Hematopoietic multipotent progenitor cell treated with erythropoietin and hydrocortisone succinate and interleukin-3 and kit ligand, for 8 days (in vitro differentiated cells): Measurements from ENCODE around the gene JARID2.

Experiments
- DNase-seq: peaks from one replicate; pipeline ENCODE4 v3.0.0-alpha.2; 2015

Gene JARID2

DNA sequence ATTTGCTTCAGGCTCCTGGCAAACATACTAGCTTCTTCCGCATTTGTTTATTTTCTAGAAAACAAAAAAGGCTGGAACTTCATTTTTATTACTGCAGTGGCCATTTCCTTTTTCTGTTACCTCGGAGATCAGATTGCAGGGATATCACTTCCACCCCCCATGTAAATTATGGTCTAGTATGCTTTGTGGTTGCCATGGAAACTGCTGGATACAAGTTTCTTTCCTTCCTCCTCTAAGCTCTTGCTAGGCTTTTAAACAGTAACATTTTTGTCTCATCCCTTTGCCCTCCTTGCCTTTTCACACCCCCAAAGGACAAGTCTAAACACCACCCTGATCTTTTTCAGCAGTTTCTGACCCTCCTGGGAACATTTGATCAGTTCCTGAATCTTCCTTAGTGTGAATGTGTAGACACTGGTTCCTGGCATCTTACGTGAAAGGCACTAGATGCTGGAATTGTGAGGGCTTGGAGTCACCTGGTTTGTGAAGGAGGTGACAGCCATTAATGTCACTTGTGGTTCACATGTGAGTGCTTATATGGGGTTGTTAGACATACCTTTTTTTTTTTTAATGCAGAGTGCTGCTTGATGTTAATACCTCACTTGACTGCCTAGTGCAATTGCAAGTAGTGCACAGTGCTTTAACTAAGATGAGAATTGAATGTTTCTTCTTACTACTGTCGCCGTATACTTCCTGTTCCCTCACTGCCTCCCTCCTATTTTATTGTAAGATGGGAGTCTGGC, 181.6 kb downstream of the JARID2 start:
- DNase-seq = peak; percentile 51

DNA sequence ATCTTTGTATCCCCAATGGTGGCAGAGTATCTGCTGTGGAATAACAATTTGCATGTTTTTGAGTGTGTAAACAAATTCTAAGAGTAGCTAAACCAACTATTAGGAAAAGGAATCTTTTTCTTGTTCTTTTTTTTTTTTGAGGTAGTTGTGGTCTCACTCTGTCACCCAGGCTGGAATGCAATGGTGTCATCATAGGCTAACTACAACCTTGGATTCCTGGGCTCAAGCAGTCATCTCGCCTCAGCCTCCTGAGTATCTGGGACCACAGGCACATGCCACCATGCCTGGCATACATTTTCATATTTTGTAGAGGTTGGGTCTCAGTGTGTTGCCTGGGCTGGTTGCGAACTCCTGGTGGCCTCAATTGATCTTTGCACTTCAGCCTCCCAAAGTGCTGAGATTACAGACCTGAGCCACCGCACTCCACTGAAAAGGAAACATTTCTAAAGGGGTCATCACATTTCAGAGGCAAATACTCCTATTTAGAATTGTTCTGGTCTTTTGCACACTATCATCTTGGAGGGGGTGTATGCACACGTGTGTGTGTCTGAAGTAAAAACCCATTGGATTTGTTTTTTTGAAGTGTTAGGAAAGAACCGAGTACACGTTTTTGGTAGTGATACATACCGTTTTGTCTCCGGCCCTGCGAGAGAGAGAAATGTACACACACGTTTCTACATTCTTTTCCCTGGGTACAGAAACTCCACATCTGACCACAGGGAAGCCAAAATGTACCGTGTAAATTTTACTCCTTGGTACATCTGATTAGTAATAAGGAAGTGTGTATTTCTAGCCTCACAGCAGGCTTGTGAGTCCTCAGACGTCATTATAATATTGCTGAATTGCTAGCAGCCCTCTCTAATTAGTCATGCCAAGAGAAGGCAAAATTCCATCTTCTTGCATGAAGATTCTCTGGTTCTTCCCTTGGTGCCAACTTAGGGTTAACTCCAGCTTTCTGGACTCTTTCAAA, 183.6 kb downstream of the JARID2 start:
- no peak for DNase-seq

DNA sequence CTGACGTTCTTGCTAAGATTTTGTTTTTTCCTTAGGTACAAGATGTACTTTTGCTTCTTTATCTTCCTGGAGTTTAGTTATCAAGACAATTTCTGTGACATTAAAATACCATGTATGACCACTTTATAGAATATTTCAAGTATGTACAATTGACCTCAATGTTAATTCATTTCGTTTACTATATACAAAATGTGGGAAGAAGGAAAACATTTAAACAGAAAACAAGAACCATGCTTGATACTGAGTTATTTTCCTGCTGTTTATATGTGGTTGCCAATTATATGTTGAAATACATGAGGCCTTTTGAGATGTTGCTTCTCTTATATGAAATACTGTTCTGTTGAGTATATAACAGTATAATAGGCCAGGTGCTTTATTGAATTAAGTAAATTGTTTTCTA, 184.3 kb downstream of the JARID2 start:
- DNase-seq = no peak

DNA sequence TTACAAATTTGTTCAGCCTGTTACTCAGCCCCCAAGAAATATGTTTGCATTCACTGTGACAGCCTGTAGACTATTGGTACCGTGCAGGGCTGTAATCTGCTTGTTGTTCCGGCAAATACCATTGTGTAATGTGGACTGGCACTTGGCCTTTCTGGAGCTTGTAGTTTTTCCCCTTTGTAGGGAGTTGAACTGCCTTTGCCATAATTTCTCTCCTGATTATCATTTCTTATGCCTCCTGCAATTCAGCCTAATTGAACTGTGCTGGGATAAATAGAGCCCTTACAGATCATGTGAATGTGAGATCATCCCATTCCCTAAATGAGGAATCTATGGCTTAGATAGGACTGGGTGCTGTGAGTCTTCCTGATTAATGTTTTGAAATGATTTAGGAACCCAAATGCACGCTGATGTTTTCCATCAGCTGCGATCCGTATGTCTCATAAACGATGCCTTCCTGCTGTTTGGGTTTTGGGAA, 185.1 kb downstream of the JARID2 start:
- no peak for DNase-seq

DNA sequence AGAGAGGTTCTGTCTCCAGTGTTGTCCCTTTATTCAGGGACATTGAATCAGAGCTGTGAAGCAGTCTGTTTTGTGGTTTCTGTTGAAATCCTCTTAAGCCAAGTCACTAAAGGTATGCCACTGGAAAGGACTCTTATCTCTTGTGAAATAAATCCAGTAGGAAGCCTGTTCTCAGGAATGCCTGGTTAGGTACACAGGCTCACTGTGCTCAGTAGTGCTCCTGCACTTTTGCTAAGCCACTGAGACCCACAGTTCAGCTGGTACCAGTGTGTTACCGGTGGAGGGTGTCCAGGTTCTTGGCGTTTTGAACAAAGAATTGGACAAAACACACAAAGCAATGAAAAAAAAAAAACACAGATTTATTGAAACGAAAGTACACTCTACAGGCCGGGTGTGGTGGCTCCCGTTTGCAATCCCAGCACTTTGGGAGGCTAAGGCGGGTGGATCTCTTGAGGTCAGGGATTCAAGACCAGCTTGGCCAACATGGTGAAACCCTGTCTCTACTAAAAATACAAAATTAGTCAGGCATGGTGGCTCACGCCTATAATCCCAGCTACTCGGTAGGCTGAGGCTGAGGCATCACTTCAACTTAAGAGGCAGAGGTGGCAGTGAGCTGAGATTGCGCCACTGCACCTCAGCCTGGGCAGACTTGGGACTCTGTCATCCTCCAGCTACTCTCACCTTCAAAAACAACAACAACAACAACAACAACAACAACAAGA, 186.1 kb downstream of the JARID2 start:
- DNase-seq = no peak

DNA sequence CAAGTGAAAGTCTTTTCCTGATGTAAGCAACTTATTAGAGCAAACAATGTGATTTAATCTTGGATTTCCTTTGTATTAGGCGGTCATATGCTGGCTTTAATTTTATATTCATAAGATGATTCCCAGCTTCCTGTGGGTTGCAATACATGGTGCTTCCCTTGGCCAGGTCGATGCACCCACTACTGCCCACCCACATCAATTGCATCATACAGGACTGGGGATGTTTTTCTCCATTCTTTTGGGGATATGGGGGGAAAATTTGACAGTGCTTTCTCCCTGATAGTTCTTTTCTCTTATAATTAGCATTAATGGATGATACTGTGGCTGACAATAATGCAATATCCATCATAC, 187.6 kb downstream of the JARID2 start:
- DNase-seq = no peak

DNA sequence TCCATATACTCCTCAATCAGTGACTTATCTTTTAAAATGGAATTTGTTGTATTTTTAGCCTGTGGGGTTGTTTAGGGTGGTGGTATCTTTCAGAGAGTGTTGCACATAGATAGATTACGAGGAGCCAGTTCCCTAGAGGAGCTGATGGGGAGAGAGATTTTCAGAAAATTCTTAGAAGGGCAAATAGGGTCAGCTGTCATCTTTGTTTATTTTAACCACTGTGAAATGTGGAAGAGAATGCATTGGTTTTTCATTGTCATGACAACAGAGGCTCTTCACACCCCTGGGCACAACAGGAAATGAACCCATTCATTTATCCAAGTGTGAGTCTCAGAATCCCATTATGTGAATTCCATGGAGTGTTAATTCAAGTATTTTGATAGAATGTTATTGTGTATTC, 188.4 kb downstream of the JARID2 start:
- DNase-seq = peak; percentile 67

DNA sequence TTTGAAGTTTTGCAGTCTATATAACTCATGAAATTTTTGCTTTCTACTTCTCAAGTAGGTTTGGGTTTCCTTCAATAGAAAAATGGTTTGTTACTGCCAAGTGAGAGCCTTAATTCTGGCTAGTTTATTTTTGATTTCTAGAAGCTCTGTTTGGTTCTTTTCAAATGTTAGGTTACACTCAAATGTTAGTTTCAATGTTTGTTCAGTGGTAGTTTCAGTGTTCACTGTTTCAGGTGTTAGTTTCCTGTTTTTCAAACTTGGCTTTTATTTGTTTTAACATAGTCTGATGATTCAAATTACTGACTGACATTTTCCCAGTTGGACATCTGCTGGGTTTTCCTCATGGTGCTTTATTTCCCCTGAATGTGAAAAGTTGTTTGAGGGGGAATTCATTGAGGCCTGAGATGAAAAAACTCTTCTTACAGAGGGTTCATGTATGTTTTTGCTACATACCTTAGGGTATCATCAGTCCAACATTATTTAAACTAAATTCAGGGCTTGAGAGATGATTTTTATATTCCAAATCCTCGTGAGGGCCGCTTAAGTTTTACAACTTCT, 189.0 kb downstream of the JARID2 start:
- no peak for DNase-seq

DNA sequence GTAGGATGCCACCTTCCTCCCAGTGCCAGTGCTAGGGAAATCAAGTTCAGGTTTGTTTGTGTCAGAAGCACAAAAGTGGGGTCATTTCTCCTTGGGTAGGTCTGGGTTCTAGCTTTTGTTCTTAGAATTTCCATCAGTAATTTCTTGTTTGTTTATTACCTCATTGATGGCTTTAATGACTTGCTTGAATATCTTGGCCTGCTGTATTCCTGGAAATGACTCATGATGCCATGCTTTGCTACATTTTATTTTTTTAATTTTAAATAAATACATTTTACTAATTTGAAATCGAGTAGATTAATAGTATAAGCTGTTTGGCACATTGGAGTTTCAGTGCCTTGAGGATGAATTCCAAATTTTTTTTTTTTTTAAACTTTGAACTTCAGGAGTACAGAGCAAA, 189.6 kb downstream of the JARID2 start:
- DNase-seq = no peak

DNA sequence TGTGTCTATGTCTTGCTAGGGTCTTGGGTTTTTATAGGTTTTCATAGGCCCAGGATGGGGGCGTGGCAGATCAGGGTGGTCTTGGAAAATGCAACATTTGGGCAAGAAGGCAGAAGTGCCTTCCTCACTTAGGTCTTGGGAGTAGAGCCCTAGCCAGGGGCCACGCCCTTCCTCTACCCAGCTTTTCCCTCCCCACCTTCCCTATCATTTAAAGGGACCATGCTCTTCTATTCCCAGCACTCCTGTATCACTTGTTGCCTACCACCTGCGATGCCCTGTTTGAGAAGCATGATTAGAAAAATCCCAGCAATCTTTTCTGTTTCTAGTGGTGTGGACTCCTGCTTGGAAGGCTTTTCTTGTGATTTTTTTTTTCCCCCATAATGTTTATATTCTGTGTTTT, 190.6 kb downstream of the JARID2 start:
- no peak for DNase-seq

DNA sequence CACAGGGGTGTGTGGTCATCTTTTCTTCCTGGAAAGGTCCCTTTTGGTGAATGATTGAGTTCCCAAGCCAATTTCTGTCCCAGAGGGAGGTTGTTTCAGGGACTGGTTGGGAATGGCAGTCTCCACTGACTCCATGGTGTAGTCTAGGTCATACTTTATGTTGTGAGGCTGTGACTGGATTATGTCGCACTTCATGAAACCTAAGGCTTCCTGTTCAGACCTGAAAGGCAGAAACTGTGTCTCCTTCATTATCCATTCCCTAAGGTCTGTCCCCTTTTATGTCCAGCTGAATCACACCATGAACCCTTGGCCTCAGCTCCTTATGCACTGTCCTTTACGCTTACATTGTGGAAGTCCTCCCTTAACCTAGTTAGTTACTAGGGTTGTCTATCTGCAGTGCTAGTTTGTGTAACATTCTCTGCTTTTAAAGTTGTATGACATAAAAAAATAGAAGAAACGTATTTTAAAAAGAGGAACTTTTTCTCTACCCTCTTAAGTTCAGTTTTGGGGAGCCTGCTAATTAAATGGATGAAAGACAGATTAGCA, 191.3 kb downstream of the JARID2 start:
- no peak for DNase-seq

DNA sequence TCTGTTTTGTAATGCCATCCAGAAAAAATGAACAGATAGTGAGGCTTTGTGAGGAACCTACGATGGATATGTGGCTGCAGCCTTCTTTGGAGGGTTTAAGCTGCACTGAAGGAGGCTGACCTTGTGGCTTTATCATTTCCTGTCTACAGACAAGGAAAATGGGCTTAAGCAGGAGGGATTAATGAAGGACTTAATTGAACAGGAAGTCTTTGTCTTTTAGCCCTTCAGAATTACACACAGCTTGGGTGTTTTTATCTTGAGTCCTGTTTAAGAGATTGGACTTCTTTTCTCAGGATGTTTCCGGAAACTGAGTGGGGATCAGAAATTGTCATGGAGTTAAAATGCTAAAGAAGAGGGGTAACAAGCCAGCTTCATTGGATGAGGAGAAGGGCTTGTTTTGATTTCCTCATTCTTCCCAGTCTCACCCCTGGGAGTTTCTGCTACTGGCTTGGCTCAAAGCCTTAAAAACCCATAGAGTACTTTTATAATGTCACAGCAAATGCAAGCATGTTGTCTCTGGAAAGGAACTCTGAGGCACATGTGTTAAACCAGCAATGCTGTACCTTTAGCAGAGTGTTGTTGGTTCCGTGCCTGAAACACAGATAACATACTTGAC, 193.6 kb downstream of the JARID2 start:
- DNase-seq = no peak

DNA sequence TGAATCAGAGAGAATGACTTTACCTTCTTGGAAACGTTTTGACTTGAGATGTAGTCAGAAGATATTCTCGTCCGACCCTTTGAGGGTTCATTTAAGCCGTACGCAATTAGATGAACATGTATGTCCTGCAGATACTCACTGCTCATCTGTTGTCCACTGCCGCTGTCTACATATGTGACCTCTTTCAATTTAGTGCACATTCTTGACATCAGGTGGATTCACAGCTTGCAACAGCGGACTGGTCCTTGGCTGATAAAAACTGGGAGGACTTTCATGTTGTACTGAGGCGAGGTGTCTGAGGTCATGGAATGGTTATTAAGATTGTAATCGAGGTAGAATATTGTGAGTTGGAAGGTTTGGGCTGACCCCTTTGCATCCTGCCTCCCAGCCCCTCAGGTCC, 194.2 kb downstream of the JARID2 start:
- DNase-seq = no peak

DNA sequence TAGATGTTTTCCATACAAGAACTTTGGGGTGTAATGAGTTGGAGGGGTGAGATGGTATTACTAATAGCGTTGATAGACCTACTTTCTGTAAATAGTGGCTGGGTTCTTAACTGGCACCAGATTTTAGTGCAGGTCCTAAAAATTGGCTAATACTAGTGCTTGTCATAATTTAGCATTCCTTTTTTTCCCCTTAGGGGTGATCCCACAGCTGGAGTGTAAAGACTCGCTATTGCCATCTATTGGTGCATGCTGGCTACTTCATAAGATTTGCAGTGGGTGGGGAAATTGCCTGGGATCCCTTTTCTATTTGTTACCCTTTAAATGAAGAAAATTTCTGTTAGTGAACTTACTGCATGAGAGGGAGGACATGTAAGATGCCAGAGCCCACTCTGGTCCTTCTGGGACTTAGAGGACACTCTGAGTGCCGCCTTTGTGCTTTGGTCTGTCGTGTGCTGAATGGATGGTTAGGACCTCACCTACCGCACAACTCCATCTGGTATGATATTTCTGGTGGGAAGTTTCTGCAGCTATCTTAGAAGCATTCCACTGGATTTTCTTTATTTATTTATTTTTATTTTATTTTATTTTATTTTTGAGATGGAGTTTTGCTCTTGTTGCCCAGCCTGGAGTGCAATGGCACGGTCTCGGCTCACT, 195.5 kb downstream of the JARID2 start:
- peak; percentile 77 for DNase-seq

DNA sequence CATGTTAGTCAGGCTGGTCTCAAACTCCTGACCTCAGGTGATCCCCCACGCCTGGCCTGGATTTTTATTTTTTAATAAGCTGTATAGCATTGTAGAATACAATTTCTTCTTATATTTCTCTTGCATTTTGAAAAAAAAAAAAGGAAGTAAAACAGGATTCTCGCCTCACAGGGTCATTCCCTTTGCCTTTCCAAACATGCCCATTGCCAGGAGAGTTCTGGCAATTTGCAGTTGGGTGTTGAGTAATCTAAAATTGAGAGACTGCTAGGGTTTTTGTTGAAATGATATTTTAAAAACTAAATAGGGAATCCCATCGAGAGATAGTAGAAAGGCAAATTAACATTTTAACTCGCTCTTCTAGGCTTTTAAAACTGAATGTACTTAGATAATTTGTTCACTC, 196.1 kb downstream of the JARID2 start:
- no peak for DNase-seq

DNA sequence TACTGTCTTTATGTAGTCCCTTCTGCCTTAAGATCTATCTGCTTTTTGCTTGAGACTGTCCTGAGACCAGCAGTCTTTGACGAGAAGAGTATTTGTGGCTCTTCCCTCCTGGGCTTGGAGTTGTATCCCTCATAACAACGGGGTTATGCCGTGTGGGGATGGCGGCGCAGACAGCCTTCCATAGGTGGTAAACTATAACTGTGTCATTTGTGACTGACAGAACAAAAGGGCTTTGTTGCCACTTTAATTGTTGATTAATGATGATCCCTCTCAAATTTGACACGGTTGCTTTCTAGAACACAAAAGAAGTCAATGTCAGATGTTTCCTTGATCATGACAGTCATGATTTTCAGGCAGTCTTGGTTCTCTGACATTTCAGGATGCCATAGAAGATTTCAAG, 196.6 kb downstream of the JARID2 start:
- no peak for DNase-seq

DNA sequence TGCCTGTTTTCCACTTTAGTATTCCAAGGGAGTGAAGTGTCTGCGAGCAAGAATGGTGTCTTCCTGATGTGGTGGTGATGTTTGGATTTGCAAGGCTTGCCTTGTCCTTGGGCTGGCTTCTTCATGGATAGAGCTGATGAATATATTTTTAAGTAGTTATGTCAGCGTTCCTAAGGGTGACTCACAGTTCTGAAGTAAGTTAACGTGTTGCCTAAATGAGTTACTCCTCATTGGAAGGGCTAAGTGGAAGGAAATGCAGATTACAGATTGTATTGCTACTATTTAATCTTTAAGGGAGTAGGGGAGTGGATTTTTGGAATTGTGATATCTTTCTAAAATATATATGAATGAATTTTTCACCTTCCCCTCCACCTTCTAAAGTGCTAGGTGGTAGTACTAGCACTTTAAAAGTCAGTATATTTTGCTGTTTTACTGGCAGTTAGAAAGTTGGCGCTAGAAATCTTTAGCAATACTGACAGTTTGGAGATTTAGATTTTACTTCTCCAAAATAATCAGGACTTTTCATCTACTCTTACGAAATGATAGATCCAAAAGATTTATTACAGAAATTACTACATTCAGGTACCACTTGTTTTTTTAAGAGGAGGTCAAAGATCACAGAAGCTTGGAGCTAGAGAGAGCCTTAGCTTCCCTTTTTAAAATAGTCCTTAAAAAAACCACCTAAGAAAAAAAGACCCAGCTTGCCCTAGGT, 197.4 kb downstream of the JARID2 start:
- DNase-seq = no peak

DNA sequence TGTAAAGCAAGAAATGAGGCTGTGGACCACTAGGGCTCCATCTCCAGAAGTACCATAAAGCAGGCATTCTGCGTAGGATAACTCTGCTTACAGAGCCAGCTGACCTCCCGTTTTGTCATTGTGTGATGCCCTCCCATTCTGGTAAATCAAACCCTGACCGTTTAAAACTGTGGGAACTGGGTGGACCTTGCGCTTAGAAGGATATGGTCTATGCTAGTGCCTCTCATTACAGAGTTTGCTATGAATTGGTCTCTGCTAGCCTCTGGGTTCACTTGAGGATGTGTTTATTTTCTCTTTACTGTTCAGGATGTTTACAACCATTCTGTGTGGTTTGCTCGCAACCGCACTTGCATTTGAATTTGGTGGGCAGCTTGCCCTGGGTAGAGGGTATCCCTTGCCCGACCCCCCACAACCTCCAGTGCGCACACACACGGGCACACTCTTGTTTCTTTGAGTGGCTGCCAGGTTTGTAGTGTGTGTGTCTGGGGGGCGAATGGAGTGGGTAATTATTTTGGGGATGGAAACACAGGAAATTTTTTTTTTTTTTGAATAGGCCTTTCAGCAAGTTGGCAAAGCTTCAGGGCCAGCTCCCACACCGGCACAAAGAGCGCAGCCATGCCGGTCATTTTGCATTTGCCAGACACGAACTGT, 198.3 kb downstream of the JARID2 start:
- no peak for DNase-seq

DNA sequence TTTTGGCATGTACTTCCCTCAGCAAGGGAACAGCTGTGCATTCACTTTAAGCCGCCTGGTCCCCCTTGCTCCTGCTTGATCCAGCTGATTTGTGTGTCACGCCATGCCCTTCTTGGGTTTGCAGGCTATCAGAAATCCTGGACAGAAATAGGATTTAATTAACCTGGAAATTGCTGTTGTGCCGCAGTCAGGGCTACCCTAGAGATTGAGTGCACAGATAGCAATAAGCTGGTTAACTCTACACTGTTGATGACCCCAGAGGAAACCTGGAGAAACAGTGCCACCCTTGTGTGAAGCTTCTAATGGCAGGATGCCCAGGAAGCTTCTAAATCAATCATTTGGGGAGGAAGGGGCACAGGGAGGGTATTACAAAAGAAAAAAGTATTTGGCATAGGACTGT, 199.0 kb downstream of the JARID2 start:
- DNase-seq = peak; percentile 53

DNA sequence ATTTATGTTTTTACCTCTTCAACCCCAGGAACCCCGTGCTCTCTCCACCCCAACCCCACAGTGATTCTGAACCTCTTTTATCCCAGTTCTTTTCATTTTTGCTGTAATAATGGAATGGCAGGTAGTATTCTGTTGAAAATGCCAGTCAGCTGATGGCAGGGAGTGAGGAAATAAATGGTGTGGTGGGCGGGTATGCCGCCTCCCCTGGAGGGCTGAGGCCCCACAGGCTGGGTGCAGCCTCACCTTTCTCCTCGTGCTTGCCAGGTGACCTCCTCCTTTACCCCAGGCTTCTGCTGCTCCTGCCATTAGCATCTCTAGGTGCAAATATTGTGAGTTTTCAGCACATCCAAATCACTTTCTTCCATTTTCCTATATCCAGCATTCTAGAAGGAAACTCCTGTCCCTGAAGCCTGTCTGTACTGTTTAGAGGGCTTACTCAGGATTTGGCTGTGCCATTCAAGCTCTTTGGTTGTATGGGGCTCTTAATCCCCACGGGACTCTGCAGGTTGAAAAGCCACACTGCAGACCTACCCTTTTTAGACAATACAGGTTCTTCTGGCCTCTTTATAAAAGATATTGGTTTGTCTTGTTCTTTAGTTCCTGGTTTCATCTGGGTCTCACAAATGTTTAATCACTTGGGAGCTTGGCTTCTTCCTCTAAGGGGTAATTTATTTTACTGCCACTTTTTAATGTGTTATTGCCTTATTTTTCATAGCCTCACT, 201.8 kb downstream of the JARID2 start:
- no peak for DNase-seq
